HG03469 (cell line): ENCODE results near the gene STXBP6.
A peak's percentile ranks its signal among the peaks of the same experiment; 100 is the strongest.

Source experiments
- ATAC-seq: cut with Tn5 transposase; IDR thresholded peaks from one replicate; pipeline ENCODE4 v1.9.1; 2021; ENCODE audit warnings: mild to moderate bottlenecking, moderate library complexity, moderate number of reproducible peaks; ENCODE audit not compliant: unreplicated experiment

Gene STXBP6

GRCh38 chr14:25052921-25053320 is 3.0 kb upstream of the STXBP6 start:
- no peak for ATAC-seq

- ATAC-seq = no peak
These were observed 2.4 kb upstream of the STXBP6 start for GRCh38 chr14:25052385-25052784.

- no peak for ATAC-seq
These were observed 563 bp upstream of the STXBP6 start for GRCh38 chr14:25050269-25051150.

- ATAC-seq = no peak
These were observed 817 bp downstream of the STXBP6 start for GRCh38 chr14:25049093-25049567.

- no peak for ATAC-seq
These were observed 1.6 kb downstream of the STXBP6 start for GRCh38 chr14:25048170-25049016.

- ATAC-seq = no peak
These were observed 3.5 kb downstream of the STXBP6 start for GRCh38 chr14:25046301-25046943.

- no peak for ATAC-seq
These were observed 5.7 kb downstream of the STXBP6 start for GRCh38 chr14:25044106-25044698.

GRCh38 chr14:25042362-25043299 is 7.3 kb downstream of the STXBP6 start:
- no peak for ATAC-seq

GRCh38 chr14:25041898-25042297 is 8.0 kb downstream of the STXBP6 start:
- no peak for ATAC-seq

- no peak for ATAC-seq
These were observed 8.5 kb downstream of the STXBP6 start for GRCh38 chr14:25041484-25041883.

GRCh38 chr14:25039933-25040332 is 10.0 kb downstream of the STXBP6 start:
- no peak for ATAC-seq

GRCh38 chr14:25038044-25038668 is 11.8 kb downstream of the STXBP6 start:
- ATAC-seq = no peak

- ATAC-seq = no peak
These were observed 12.9 kb downstream of the STXBP6 start for GRCh38 chr14:25037032-25037431.

- no peak for ATAC-seq
These were observed 14.9 kb downstream of the STXBP6 start for GRCh38 chr14:25034803-25035681.

GRCh38 chr14:25033358-25033757 is 16.6 kb downstream of the STXBP6 start:
- ATAC-seq = no peak

GRCh38 chr14:25032092-25032784 is 17.7 kb downstream of the STXBP6 start:
- ATAC-seq = no peak

- ATAC-seq = peak; percentile 66
These were observed 23.3 kb downstream of the STXBP6 start for GRCh38 chr14:25026476-25027137.
